Limb (tissue), 2 donors: ENCODE results near the gene SAMD9.
A peak's percentile ranks its signal among the peaks of the same experiment; 100 is the strongest.
"Not testable (repeated sequence)": the region's sequence is repeated elsewhere in the genome, so short reads cannot be mapped to it uniquely, and the experiment has no call there.

Experiments
- DNase-seq, 2 donors: peaks; one replicate each; pipeline ENCODE4 v3.0.0-alpha.2; 2016; ENCODE audit errors: extremely low spot score in 2 of 2

Gene SAMD9

GRCh38 chr7:93120592-93121549, 3.1 kb upstream of the SAMD9 start:
- DNase-seq, result no peak

GRCh38 chr7:93119191-93119905, 1.6 kb upstream of the SAMD9 start:
- no peak for DNase-seq

- DNase-seq, result no peak
Measured at GRCh38 chr7:93117327-93117726, 452 bp downstream of the SAMD9 start.

GRCh38 chr7:93115796-93116195, 2.0 kb downstream of the SAMD9 start:
- DNase-seq, result no peak

GRCh38 chr7:93108003-93108402, 9.8 kb downstream of the SAMD9 start:
- DNase-seq, result no peak

- no peak for DNase-seq
Measured at GRCh38 chr7:93097388-93097787, 20.4 kb downstream of the SAMD9 start.

GRCh38 chr7:93092757-93093370, 24.9 kb downstream of the SAMD9 start:
- no peak for DNase-seq

GRCh38 chr7:93073357-93073756, 44.4 kb downstream of the SAMD9 start:
- not testable (repeated sequence) for DNase-seq

- no peak for DNase-seq
Measured at GRCh38 chr7:93062599-93062998, 55.2 kb downstream of the SAMD9 start.

- DNase-seq, result no peak
Measured at GRCh38 chr7:93060865-93061264, 56.9 kb downstream of the SAMD9 start.

GRCh38 chr7:93060025-93060424, 57.8 kb downstream of the SAMD9 start:
- DNase-seq, result no peak

GRCh38 chr7:93056621-93057020, 61.2 kb downstream of the SAMD9 start:
- not testable (repeated sequence) for DNase-seq

GRCh38 chr7:93055543-93056107, 62.2 kb downstream of the SAMD9 start:
- peak in 1 of 2 donors; percentile 79 for DNase-seq

- no peak for DNase-seq
Measured at GRCh38 chr7:93054975-93055374, 62.8 kb downstream of the SAMD9 start.

- DNase-seq, result no peak
Measured at GRCh38 chr7:93053949-93054943, 63.5 kb downstream of the SAMD9 start.

GRCh38 chr7:93053209-93053948, 64.4 kb downstream of the SAMD9 start:
- DNase-seq, result no peak

- no peak for DNase-seq
Measured at GRCh38 chr7:93051660-93052059, 66.1 kb downstream of the SAMD9 start.
